ENCODE measurements around the gene CEL. TPM values are rescaled to one million over a fixed set of nuclear protein-coding genes. Genes with fewer than 3 reads are reported as not detected.

The CEL gene
- total RNA-seq, 2 donors from 2014 or later = 1.7 to 3.3 TPM

DNA sequence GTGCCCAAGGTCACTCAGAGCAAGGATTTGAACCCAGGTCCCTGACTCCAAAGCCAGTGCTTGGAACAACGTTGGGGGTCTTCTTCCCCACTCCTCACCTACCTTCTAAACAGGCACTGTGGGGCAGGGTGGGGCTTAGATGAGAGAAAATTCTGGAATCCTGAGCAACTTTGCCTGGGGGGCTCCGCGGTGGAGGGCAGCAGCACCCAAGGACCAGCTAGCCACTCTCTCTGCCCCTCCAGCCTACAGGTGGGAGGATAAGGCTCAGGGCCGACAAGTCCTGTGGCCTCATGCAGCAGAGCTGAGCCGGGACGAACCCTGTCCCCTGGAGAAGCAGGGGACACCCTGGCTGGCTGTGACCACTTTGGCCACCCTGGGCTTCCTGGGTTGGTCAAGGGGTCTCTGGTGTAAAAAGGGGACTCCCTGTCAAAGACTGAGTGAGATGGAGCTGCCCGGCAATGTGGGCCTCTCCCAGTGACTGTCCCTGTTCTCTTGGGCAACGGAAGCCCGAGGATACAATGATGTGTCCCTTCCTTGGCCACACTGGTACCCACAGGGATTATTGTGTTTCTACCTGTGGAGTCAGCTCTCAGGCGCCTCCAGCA is 26.5 kb downstream of the CEL start:
- H3K36me3 ChIP-seq (ENCODE audit: control insufficient read depth, insufficient read depth, low read length) = no peaks in the 10 kb centered on the region
- WGBS, 2 experiments (ENCODE audit: insufficient coverage in 1 of 2, insufficient read length in 1 of 2) = 91 to 98% methylated on average over 8 to 10 of the region's 10 CpGs
- H3K27ac Mint-ChIP-seq = no peak overlapping the region

DNA sequence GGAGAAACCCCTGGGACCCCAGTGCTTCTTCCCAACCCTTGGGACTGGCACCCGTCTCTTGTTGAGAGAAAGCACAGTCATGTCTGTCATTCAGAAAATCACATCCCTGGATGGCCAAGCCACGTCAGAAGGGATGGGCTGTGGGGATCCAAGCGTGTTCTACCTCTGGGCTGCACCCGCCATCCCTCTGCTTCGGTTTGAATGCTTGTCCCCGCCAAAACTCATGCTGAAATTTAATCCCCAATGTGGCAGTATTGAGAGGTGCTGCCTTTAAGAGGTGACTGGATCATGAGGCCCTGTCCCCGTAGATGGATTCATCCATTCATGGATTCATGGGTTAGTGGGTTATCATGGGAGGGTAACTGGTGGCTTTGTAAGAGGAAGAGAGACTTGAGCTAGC is 27.0 kb downstream of the CEL start:
- WGBS, 2 experiments (ENCODE audit: insufficient coverage in 1 of 2, insufficient read length in 1 of 2) = 94 to 96% methylated on average over 7 of the region's 7 CpGs
- Mint-ChIP-seq H3K4me3 (no peak overlapping the region), H3K4me1 (no peaks in the 10 kb centered on the region), H3K9me3 (no peaks in the 10 kb centered on the region), H3K36me3 (ENCODE audit: low read depth) (no peaks in the 10 kb centered on the region), H3K27me3 (ENCODE audit: insufficient read depth) (no peaks in the 10 kb centered on the region), H3K27ac (no peak overlapping the region)
- Histone ChIP-seq H3K36me3 (ENCODE audit: control insufficient read depth, insufficient read depth, low read length) (no peaks in the 10 kb centered on the region), H3K4me3 (ENCODE audit: low read length) (no peak overlapping the region), H3K27ac (ENCODE audit: low read depth, low read length) (no peak overlapping the region), H3K27me3 (ENCODE audit: control insufficient read depth, insufficient read depth, low read length, poor library complexity, severe bottlenecking) (no peaks in the 10 kb centered on the region), H3K4me1 (ENCODE audit: control insufficient read depth, insufficient read depth, low read length) (no peaks in the 10 kb centered on the region), H3K9me3 (ENCODE audit: control insufficient read depth, low read length) (no peaks in the 10 kb centered on the region), H3K9ac (ENCODE audit: extremely low read depth, low read length, poor library complexity, severe bottlenecking) (no peak overlapping the region)
- TF ChIP-seq, protein P1, sequence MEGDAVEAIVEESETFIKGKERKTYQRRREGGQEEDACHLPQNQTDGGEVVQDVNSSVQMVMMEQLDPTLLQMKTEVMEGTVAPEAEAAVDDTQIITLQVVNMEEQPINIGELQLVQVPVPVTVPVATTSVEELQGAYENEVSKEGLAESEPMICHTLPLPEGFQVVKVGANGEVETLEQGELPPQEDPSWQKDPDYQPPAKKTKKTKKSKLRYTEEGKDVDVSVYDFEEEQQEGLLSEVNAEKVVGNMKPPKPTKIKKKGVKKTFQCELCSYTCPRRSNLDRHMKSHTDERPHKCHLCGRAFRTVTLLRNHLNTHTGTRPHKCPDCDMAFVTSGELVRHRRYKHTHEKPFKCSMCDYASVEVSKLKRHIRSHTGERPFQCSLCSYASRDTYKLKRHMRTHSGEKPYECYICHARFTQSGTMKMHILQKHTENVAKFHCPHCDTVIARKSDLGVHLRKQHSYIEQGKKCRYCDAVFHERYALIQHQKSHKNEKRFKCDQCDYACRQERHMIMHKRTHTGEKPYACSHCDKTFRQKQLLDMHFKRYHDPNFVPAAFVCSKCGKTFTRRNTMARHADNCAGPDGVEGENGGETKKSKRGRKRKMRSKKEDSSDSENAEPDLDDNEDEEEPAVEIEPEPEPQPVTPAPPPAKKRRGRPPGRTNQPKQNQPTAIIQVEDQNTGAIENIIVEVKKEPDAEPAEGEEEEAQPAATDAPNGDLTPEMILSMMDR (conservative IDR thresholded peaks at IDR 0.05) = no peak
- DNase-seq = no peak

More for the DNA sequence above, 26.5 kb downstream of the CEL start:
- Mint-ChIP-seq H3K4me3 (no peak overlapping the region), H3K9me3 (no peaks in the 10 kb centered on the region), H3K27me3 (ENCODE audit: insufficient read depth) (no peaks in the 10 kb centered on the region), H3K36me3 (ENCODE audit: low read depth) (no peaks in the 10 kb centered on the region), H3K4me1 (no peaks in the 10 kb centered on the region)
- H3K27ac ChIP-seq (ENCODE audit: low read depth, low read length) = no peak overlapping the region
- H3K9ac ChIP-seq (ENCODE audit: extremely low read depth, low read length, poor library complexity, severe bottlenecking) = no peak overlapping the region
- TF ChIP-seq, protein P1 (conservative IDR thresholded peaks at IDR 0.05) = no peak
- H3K4me1 ChIP-seq (ENCODE audit: control insufficient read depth, insufficient read depth, low read length) = no peaks in the 10 kb centered on the region
- H3K9me3 ChIP-seq (ENCODE audit: control insufficient read depth, low read length) = no peaks in the 10 kb centered on the region
- no peaks in the 10 kb centered on the region for H3K27me3 ChIP-seq (ENCODE audit: control insufficient read depth, insufficient read depth, low read length, poor library complexity, severe bottlenecking)
- DNase-seq = no peak
- no peak overlapping the region for H3K4me3 ChIP-seq (ENCODE audit: low read length)

DNA sequence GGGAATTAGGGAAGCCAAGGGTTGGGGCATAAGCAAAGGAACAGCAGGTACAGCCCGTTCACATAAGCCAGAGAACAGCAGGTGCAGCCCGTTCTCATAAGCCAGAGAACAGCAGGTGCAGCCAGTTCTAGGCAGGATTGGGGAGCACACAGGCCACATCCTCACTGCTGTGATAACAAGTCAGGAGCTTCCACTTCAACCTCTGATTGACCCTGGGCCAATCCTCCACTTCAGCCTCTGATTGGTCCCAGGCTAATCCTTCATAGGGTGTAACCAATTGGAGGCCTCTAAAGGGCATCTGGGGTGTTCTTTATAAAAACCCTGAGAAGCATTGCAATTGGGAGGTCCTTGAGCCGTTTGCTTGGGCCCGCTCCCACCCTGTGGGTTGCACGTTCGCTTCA is 27.5 kb downstream of the CEL start:
- WGBS, 2 experiments (ENCODE audit: insufficient coverage in 1 of 2, insufficient read length in 1 of 2) = 92 to 93% methylated on average over 5 to 6 of the region's 6 CpGs
- H3K27me3 Mint-ChIP-seq (ENCODE audit: insufficient read depth) = no peaks in the 10 kb centered on the region
- no peak overlapping the region for H3K4me3 Mint-ChIP-seq
- Histone ChIP-seq H3K9ac (ENCODE audit: extremely low read depth, low read length, poor library complexity, severe bottlenecking) (no peak overlapping the region), H3K4me1 (ENCODE audit: control insufficient read depth, insufficient read depth, low read length) (no peaks in the 10 kb centered on the region), H3K4me3 (ENCODE audit: low read length) (no peak overlapping the region), H3K27ac (ENCODE audit: low read depth, low read length) (no peak overlapping the region), H3K9me3 (ENCODE audit: control insufficient read depth, low read length) (no peaks in the 10 kb centered on the region), H3K27me3 (ENCODE audit: control insufficient read depth, insufficient read depth, low read length, poor library complexity, severe bottlenecking) (no peaks in the 10 kb centered on the region), H3K36me3 (ENCODE audit: control insufficient read depth, insufficient read depth, low read length) (no peaks in the 10 kb centered on the region)
- no peaks in the 10 kb centered on the region for H3K36me3 Mint-ChIP-seq (ENCODE audit: low read depth)
- no peak overlapping the region for H3K27ac Mint-ChIP-seq
- no peaks in the 10 kb centered on the region for H3K4me1 Mint-ChIP-seq
- no peaks in the 10 kb centered on the region for H3K9me3 Mint-ChIP-seq
- no peak for DNase-seq
- TF ChIP-seq, protein P1 (conservative IDR thresholded peaks at IDR 0.05) = no peak
